OCI-LY1 (cell line): ENCODE measurements around the gene DNAAF9.

Experiments used
- H2AFZ ChIP-seq: fragments of 200-600 bp; sonication (generic), shearing (Covaris generic); 2 replicates; pipeline ENCODE4 v1.6.0; 2014; ENCODE audit warnings: antibody characterized with exemption, mild to moderate bottlenecking, low read length
- H3F3A ChIP-seq: fragments of 200-600 bp; sonication (generic), shearing (Covaris generic); 2 replicates; pipeline ENCODE4 v1.6.0; 2014; ENCODE audit warnings: mild to moderate bottlenecking, antibody characterized with exemption, low read length, moderate library complexity; ENCODE audit not compliant: insufficient read depth
- H3K27ac ChIP-seq: fragments of 200-600 bp; sonication (generic); 2 replicates; pipeline ENCODE4 v1.5.1; 2014; ENCODE audit warnings: low read length, mixed run types, mild to moderate bottlenecking, low read depth; ENCODE audit not compliant: poor library complexity, severe bottlenecking
- H3K27me3 ChIP-seq: fragments of 200-600 bp; sonication (generic); 2 replicates; pipeline ENCODE4 v1.6.0; 2014; ENCODE audit warnings: antibody characterized with exemption, mild to moderate bottlenecking, low read length, moderate library complexity; ENCODE audit not compliant: insufficient read depth
- H3K36me3 ChIP-seq: fragments of 200-600 bp; sonication (generic); 2 replicates; pipeline ENCODE4 v1.6.1; 2014; ENCODE audit warnings: mild to moderate bottlenecking, antibody characterized with exemption, low read length, moderate library complexity, mixed read lengths; ENCODE audit not compliant: insufficient read depth
- H3K4me1 ChIP-seq: fragments of 200-600 bp; sonication (generic); 2 replicates; pipeline ENCODE4 v1.5.1; 2014; ENCODE audit warnings: mild to moderate bottlenecking, low read length, moderate library complexity; ENCODE audit not compliant: insufficient read depth, severe bottlenecking
- H3K4me2 ChIP-seq: fragments of 200-600 bp; sonication (generic), shearing (Covaris generic); 2 replicates; pipeline ENCODE4 v1.6.1; 2014; ENCODE audit warnings: low read length
- H3K4me3 ChIP-seq: fragments of 200-600 bp; sonication (generic); 2 replicates; pipeline ENCODE4 v1.5.1; 2014; ENCODE audit warnings: low read length, low read depth, mild to moderate bottlenecking, mixed read lengths; ENCODE audit not compliant: poor library complexity, severe bottlenecking
- H3K79me2 ChIP-seq: fragments of 200-600 bp; shearing (Covaris generic); 2 replicates; pipeline ENCODE4 v1.6.1; 2016; ENCODE audit warnings: mixed run types, low read length, mixed read lengths; ENCODE audit not compliant: insufficient read depth
- H3K9ac ChIP-seq: fragments of 200-600 bp; sonication (generic), shearing (Covaris generic); 2 replicates; pipeline ENCODE4 v1.6.1; 2014; ENCODE audit warnings: mild to moderate bottlenecking, low read length, mixed read lengths
- H3K9me2 ChIP-seq: fragments of 200-600 bp; sonication (generic), shearing (Covaris generic); 2 replicates; pipeline ENCODE4 v1.6.1; 2014; ENCODE audit warnings: low read depth, mild to moderate bottlenecking, low read length, mixed read lengths
- H3K9me3 ChIP-seq: fragments of 200-600 bp; shearing (Covaris generic); 2 replicates; pipeline ENCODE4 v1.6.1; 2014; ENCODE audit warnings: low read length, mixed read lengths
- H4K20me1 ChIP-seq: fragments of 200-600 bp; sonication (generic), shearing (Covaris generic); 2 replicates; pipeline ENCODE4 v1.6.0; 2016; ENCODE audit warnings: mild to moderate bottlenecking, low read length; ENCODE audit not compliant: insufficient read depth
- EZH2 ChIP-seq: fragments of 200-600 bp; sonication (generic), shearing (Covaris generic); IDR thresholded peaks from 2 replicates; pipeline ENCODE4 v1.8.0; 2017; ENCODE audit warnings: borderline replicate concordance, mixed run types, mild to moderate bottlenecking, antibody characterized with exemption, low read length, moderate library complexity, mixed read lengths
- TF ChIP-seq, protein P1 (sequence below): fragments of 200-600 bp; sonication (generic), shearing (Covaris generic); IDR thresholded peaks from 2 replicates; pipeline ENCODE4 v1.5.1; 2017; ENCODE audit warnings: mild to moderate bottlenecking, antibody characterized with exemption, low read length, moderate library complexity, mixed read lengths

Gene DNAAF9

DNA sequence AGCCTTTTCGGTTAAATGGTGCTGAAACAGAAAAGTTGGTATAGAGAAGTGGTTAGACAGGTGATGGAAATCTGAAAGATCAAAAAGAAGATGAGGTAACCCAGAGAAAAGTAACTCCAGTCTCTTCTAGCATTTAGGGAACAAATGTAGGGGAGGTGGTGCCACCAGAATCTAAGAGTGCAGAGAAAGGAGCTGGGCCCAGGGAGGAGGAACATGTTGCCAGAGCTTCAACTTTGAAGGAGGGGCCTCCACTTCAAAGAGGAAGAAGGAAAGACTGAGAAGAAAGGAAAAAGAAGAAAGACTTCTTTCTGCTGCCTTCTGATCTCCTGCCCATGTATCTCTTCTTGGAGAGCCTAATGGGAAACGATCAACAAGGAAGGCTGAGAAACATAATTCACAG is 39.9 kb upstream of the DNAAF9 start:
- no peaks in the 10 kb centered on the region for H3K9me2 ChIP-seq
- H3K4me3 ChIP-seq, result no peak overlapping the region
- H3K27me3 ChIP-seq, result no peaks in the 10 kb centered on the region; the same call in 1 of the 2 replicates
- TF ChIP-seq, protein P1, sequence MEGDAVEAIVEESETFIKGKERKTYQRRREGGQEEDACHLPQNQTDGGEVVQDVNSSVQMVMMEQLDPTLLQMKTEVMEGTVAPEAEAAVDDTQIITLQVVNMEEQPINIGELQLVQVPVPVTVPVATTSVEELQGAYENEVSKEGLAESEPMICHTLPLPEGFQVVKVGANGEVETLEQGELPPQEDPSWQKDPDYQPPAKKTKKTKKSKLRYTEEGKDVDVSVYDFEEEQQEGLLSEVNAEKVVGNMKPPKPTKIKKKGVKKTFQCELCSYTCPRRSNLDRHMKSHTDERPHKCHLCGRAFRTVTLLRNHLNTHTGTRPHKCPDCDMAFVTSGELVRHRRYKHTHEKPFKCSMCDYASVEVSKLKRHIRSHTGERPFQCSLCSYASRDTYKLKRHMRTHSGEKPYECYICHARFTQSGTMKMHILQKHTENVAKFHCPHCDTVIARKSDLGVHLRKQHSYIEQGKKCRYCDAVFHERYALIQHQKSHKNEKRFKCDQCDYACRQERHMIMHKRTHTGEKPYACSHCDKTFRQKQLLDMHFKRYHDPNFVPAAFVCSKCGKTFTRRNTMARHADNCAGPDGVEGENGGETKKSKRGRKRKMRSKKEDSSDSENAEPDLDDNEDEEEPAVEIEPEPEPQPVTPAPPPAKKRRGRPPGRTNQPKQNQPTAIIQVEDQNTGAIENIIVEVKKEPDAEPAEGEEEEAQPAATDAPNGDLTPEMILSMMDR, result no peak
- no peak for TF ChIP-seq EZH2
- H3K36me3 ChIP-seq, result no peaks in the 10 kb centered on the region
- H3K79me2 ChIP-seq, result no peaks in the 10 kb centered on the region
- no peaks in the 10 kb centered on the region for H3K9me3 ChIP-seq
- H2AFZ ChIP-seq, result no peak overlapping the region
- no peaks in the 10 kb centered on the region for H4K20me1 ChIP-seq
- no peak overlapping the region for H3K4me2 ChIP-seq
- no peak overlapping the region for H3K27ac ChIP-seq
- no peaks in the 10 kb centered on the region for H3F3A ChIP-seq
- H3K9ac ChIP-seq, result no peak overlapping the region
- H3K4me1 ChIP-seq, result no peaks in the 10 kb centered on the region

DNA sequence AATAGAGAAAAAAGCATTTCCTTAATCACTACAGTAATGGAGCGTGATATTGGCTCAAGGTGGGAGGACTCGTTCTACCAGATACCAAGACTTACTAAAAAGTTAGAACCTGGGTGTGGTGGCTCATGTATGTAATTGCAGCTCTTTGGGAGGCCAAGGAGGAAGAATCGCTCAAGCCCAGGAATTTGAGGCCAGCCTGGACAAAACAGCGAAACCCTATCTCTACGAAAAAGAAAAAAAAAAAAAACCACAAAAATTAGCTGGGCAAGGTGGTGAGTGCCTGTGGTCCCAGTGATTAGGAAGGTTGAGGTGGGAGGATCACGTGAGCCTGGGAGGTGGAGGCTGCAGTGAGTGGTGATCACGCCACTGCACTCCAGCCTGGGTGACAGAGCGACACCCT is 39.3 kb upstream of the DNAAF9 start:
- no peaks in the 10 kb centered on the region for H3K9me2 ChIP-seq
- no peak overlapping the region for H3K4me3 ChIP-seq
- no peaks in the 10 kb centered on the region for H3K79me2 ChIP-seq
- H3K4me2 ChIP-seq, result no peak overlapping the region
- no peaks in the 10 kb centered on the region for H3K9me3 ChIP-seq
- H4K20me1 ChIP-seq, result no peaks in the 10 kb centered on the region
- no peaks in the 10 kb centered on the region for H3K36me3 ChIP-seq
- no peak for TF ChIP-seq EZH2
- TF ChIP-seq, protein P1, result no peak
- no peak overlapping the region for H3K27ac ChIP-seq
- no peaks in the 10 kb centered on the region; the same call in 1 of the 2 replicates for H3K27me3 ChIP-seq
- no peak overlapping the region for H2AFZ ChIP-seq
- H3F3A ChIP-seq, result no peaks in the 10 kb centered on the region
- H3K4me1 ChIP-seq, result no peaks in the 10 kb centered on the region
- H3K9ac ChIP-seq, result no peak overlapping the region

DNA sequence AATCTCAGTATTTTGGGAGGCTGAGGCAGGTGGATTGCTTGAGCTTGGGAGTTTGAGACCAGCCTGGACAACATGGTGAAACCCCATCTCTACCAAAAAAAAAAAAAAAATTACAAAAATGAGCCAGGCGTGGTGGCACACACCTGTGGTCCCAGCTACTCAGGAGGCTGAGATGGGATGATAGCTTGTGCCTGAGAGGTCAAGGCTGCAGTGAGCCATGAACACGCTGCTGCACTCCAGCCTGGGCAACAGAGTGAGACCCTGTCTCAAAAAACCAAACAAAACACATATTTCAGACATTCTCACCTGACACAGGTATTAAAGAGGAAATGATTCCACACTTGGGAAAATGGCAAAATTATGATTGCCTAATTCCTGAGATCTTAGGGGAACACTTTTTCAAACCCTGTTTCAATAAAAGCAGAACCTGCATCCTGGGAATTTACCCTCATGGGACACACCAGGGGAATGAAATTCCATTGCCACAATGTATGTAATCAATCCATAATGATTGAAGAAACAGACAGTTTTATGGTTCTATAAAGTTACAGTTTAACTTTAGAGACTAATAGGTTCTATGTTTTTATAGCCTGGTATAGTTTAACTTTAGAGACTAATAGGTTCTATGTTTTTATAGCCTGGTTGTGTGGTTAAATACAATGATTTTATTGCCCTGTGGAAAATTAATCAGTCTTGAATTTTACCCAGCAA is 29.6 kb upstream of the DNAAF9 start:
- Histone ChIP-seq H3K4me2 (no peak overlapping the region), H3K9me2 (no peaks in the 10 kb centered on the region), H3K36me3 (no peaks in the 10 kb centered on the region), H3F3A (no peaks in the 10 kb centered on the region), H3K27me3 (no peaks in the 10 kb centered on the region), H3K27ac (no peak overlapping the region), H2AFZ (no peak overlapping the region), H3K9me3 (no peaks in the 10 kb centered on the region), H3K4me3 (no peak overlapping the region), H3K79me2 (no peaks in the 10 kb centered on the region), H3K9ac (no peak overlapping the region), H4K20me1 (no peaks in the 10 kb centered on the region), H3K4me1 (no peaks in the 10 kb centered on the region)
- no peak for TF ChIP-seq EZH2
- TF ChIP-seq, protein P1, result no peak
